ENCODE measurements around the gene DNAI4.
A peak's percentile ranks its signal among the peaks of the same experiment; 100 is the strongest.

The DNAI4 gene

DNA sequence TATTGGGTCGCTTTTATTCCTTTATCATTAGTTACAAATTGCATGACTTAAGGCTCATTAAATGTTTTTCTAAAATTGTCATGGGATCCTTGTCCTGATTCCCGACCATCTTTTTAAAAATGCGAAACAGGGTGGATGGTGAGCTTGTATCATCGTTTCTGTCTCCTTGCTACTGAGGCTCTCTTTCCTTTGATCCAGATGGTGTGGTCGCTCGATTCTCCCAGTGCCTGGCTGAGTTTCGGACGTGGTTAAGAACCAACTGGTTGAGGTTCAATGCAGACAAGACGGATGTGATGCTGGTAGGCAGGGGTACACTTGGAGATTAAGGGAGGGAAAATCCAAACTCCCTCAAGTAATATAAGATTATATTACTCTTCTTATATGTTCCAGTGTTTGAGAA is 1.3 kb upstream of the DNAI4 start:
- no peak for TF ChIP-seq ZNF621 (tag by site-specific recombination; IDR thresholded peaks at IDR 0.05)
- TF ChIP-seq ZBTB17 (tag by site-specific recombination; IDR thresholded peaks at IDR 0.05) = peak; percentile 82; the same call in 1 of the 2 replicates
- no peak for TF ChIP-seq ZNF76 (tag by site-specific recombination; IDR thresholded peaks at IDR 0.05; ENCODE audit: borderline replicate concordance, low read depth)
- TF ChIP-seq SETDB1 (IDR thresholded peaks at IDR 0.05; ENCODE audit: insufficient read length, low read length) = no peak
- TF ChIP-seq, protein P1, sequence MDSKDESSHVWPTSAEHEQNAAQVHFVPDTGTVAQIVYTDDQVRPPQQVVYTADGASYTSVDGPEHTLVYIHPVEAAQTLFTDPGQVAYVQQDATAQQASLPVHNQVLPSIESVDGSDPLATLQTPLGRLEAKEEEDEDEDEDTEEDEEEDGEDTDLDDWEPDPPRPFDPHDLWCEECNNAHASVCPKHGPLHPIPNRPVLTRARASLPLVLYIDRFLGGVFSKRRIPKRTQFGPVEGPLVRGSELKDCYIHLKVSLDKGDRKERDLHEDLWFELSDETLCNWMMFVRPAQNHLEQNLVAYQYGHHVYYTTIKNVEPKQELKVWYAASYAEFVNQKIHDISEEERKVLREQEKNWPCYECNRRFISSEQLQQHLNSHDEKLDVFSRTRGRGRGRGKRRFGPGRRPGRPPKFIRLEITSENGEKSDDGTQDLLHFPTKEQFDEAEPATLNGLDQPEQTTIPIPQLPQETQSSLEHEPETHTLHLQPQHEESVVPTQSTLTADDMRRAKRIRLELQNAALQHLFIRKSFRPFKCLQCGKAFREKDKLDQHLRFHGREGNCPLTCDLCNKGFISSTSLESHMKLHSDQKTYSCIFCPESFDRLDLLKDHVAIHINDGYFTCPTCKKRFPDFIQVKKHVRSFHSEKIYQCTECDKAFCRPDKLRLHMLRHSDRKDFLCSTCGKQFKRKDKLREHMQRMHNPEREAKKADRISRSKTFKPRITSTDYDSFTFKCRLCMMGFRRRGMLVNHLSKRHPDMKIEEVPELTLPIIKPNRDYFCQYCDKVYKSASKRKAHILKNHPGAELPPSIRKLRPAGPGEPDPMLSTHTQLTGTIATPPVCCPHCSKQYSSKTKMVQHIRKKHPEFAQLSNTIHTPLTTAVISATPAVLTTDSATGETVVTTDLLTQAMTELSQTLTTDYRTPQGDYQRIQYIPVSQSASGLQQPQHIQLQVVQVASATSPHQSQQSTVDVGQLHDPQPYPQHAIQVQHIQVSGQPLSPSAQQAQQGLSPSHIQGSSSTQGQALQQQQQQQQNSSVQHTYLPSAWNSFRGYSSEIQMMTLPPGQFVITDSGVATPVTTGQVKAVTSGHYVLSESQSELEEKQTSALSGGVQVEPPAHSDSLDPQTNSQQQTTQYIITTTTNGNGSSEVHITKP (tag by site-specific recombination; IDR thresholded peaks at IDR 0.05) = peak; percentile 66
- ChIA-PET POLR2A (interaction anchor here (1.2 to 2.8 kb wide), 2 partner anchors 9 to 19 kb away, joined by 3 to 25 read pairs; no protein-coding TSS in a partner anchor), CTCF (interaction anchor here (0.7 kb wide), 1 partner anchor 21 kb away, joined by 3 read pairs; no protein-coding TSS in a partner anchor)
- H3K4me1 ChIP-seq (ENCODE audit: control insufficient read depth, insufficient read depth, low read length) = peaks cover 4% of the 10 kb centered on the region; the same call in 1 of the 2 replicates
- no peaks in the 10 kb centered on the region for H3K9me3 ChIP-seq (ENCODE audit: control insufficient read depth, insufficient read depth, low read depth, low read length)
- peak overlapping the region; percentile 69 for H3K27ac ChIP-seq (ENCODE audit: extremely low read depth, low read depth, low read length)
- no peaks in the 10 kb centered on the region for H3K36me3 ChIP-seq (ENCODE audit: control insufficient read depth in 2 of 2, insufficient read depth in 1 of 2, low read length in 2 of 2)
- H3K4me3 ChIP-seq (ENCODE audit: low read depth, low read length) = peak overlapping the region; percentile 99

- Histone ChIP-seq H3K36me3 (ENCODE audit: control insufficient read depth in 2 of 2, insufficient read depth in 1 of 2, low read length in 2 of 2) (peaks cover 0 to under 1% of the 10 kb centered on the region in 2 experiments; a peak in 1 of 3 replicates), H3K4me1 (ENCODE audit: control insufficient read depth, insufficient read depth, low read length) (peaks cover 4% of the 10 kb centered on the region; the same call in 1 of the 2 replicates), H3K4me3 (ENCODE audit: low read depth, low read length) (peak overlapping the region; percentile 99), H3K27ac (ENCODE audit: extremely low read depth, low read depth, low read length) (peak overlapping the region; percentile 69), H3K9me3 (ENCODE audit: control insufficient read depth, insufficient read depth, low read depth, low read length) (no peaks in the 10 kb centered on the region)
- ChIA-PET POLR2A (interaction anchor here (1.1 to 2.8 kb wide), 6 partner anchors 9 to 128 kb away, joined by 3 to 25 read pairs (median 6); partner anchors contain the start of gene SLC35D1), CTCF (interaction anchor here (0.7 to 0.8 kb wide), 2 partner anchors 20 to 22 kb away, joined by 3 read pairs; no protein-coding TSS in a partner anchor)
- TF ChIP-seq ZNF530 (tag by site-specific recombination; IDR thresholded peaks at IDR 0.05; ENCODE audit: low read depth) (no peak), ZNF843 (tag by site-specific recombination; IDR thresholded peaks at IDR 0.05) (no peak), ZFP37 (tag by site-specific recombination; IDR thresholded peaks at IDR 0.05) (no peak), ZFP41 (tag by site-specific recombination; IDR thresholded peaks at IDR 0.05; ENCODE audit: borderline replicate concordance) (no peak), FEZF1 (tag by site-specific recombination; IDR thresholded peaks at IDR 0.05) (peak; percentile 57; the same call in 1 of the 2 replicates), ZNF274 (IDR thresholded peaks at IDR 0.05; ENCODE audit: low read length) (no peak), ZNF274 (tag by site-specific recombination; IDR thresholded peaks at IDR 0.05; ENCODE audit: borderline replicate concordance) (no peak), IKZF3 (tag by site-specific recombination; IDR thresholded peaks at IDR 0.05) (peak; percentile 45; the same call in 1 of the 2 replicates), GLIS2 (tag by site-specific recombination; IDR thresholded peaks at IDR 0.05) (no peak), ZNF776 (tag by site-specific recombination; IDR thresholded peaks at IDR 0.05; ENCODE audit: borderline replicate concordance) (no peak), ZBTB48 (tag by site-specific recombination; IDR thresholded peaks at IDR 0.05) (peak; percentile 97), ZNF513 (tag by site-specific recombination; IDR thresholded peaks at IDR 0.05) (no peak), ZNF121 (tag by site-specific recombination; IDR thresholded peaks at IDR 0.05) (peak; percentile 87), ZNF580 (tag by site-specific recombination; IDR thresholded peaks at IDR 0.05) (0 out of 2 replicates have a peak, but pooled peaks have one; percentile 14), ZFHX2 (tag by site-specific recombination; conservative IDR thresholded peaks at IDR 0.05) (no peak; the same call in 1 of the 2 replicates), ZNF2 (tag by site-specific recombination; IDR thresholded peaks at IDR 0.05) (no peak; the same call in 1 of the 2 replicates), SCRT1 (tag by site-specific recombination; IDR thresholded peaks at IDR 0.05; ENCODE audit: borderline replicate concordance) (no peak), ZNF76 (tag by site-specific recombination; IDR thresholded peaks at IDR 0.05; ENCODE audit: borderline replicate concordance, low read depth) (no peak)
- TF ChIP-seq, protein P2, sequence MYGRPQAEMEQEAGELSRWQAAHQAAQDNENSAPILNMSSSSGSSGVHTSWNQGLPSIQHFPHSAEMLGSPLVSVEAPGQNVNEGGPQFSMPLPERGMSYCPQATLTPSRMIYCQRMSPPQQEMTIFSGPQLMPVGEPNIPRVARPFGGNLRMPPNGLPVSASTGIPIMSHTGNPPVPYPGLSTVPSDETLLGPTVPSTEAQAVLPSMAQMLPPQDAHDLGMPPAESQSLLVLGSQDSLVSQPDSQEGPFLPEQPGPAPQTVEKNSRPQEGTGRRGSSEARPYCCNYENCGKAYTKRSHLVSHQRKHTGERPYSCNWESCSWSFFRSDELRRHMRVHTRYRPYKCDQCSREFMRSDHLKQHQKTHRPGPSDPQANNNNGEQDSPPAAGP (tag by site-specific recombination; IDR thresholded peaks at IDR 0.05) = no peak; the same call in 1 of the 2 replicates
- TF ChIP-seq, protein P3, sequence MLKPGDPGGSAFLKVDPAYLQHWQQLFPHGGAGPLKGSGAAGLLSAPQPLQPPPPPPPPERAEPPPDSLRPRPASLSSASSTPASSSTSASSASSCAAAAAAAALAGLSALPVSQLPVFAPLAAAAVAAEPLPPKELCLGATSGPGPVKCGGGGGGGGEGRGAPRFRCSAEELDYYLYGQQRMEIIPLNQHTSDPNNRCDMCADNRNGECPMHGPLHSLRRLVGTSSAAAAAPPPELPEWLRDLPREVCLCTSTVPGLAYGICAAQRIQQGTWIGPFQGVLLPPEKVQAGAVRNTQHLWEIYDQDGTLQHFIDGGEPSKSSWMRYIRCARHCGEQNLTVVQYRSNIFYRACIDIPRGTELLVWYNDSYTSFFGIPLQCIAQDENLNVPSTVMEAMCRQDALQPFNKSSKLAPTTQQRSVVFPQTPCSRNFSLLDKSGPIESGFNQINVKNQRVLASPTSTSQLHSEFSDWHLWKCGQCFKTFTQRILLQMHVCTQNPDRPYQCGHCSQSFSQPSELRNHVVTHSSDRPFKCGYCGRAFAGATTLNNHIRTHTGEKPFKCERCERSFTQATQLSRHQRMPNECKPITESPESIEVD (tag by site-specific recombination; IDR thresholded peaks at IDR 0.05) = 0 out of 2 replicates have a peak, but pooled peaks have one; percentile 23
- TF ChIP-seq, protein P4, sequence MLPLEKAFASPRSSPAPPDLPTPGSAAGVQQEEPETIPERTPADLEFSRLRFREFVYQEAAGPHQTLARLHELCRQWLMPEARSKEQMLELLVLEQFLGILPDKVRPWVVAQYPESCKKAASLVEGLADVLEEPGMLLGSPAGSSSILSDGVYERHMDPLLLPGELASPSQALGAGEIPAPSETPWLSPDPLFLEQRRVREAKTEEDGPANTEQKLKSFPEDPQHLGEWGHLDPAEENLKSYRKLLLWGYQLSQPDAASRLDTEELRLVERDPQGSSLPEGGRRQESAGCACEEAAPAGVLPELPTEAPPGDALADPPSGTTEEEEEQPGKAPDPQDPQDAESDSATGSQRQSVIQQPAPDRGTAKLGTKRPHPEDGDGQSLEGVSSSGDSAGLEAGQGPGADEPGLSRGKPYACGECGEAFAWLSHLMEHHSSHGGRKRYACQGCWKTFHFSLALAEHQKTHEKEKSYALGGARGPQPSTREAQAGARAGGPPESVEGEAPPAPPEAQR (tag by site-specific recombination; IDR thresholded peaks at IDR 0.05) = no peak
These were observed 878 bp upstream of the DNAI4 start for GRCh38 chr1:66925558-66925910.

Data from HEK293 (cell line).